IMR-90 (cell line): ENCODE measurements around the gene ADAMTSL2. TPM values are rescaled to one million over a fixed set of nuclear protein-coding genes. Genes with fewer than 3 reads are reported as not detected.

Source experiments
- ATAC-seq: fragments of 200-7000 bp; cut with Tn5 transposase; 2 replicates; pipeline ENCODE4 v1.9.1; 2020; ENCODE audit warnings: low read depth, mild to moderate bottlenecking, moderate library complexity
- BruUV-seq: library from RNA; stranded (reverse); fragments of 400-500 nt; replicated peaks from 2 replicates; lab custom pipeline; 2021; lab: Mats Ljungman, UMichigan
- CTCF ChIA-PET: fragments of 300-600 bp; formaldehyde crosslinking; extraction: SDS; loops from one replicate; lab custom pipeline; 2021; ENCODE audit warnings: antibody characterized with exemption; lab: Yijun Ruan, JAX
- POLR2A ChIA-PET: fragments of 300-600 bp; sonication (Branson Sonifier 250); formaldehyde crosslinking; loops from one replicate; lab custom pipeline; 2022; ENCODE audit warnings: antibody characterized with exemption; ENCODE audit not compliant: unreplicated experiment; lab: Charles Lee
- DNase-seq: peaks from one replicate; pipeline ENCODE4 v3.0.0; 2013
- H2AFZ ChIP-seq: replicated peaks from 2 replicates; pipeline ENCODE3; 2013; ENCODE audit warnings: low read length, mild to moderate bottlenecking; ENCODE audit not compliant: poor library complexity
- H2AK5ac ChIP-seq: 2 replicates; pipeline ENCODE4 v1.6.1; 2013; ENCODE audit warnings: low read depth, low read length, inconsistent platforms
- H2AK9ac ChIP-seq: replicated peaks from 2 replicates; pipeline ENCODE3; 2013; ENCODE audit warnings: mild to moderate bottlenecking, low read depth, low read length, moderate library complexity; ENCODE audit not compliant: poor library complexity
- H2BK120ac ChIP-seq: 2 replicates; pipeline ENCODE4 v1.6.1; 2013; ENCODE audit warnings: low read depth, low read length, inconsistent platforms
- H2BK15ac ChIP-seq: 3 replicates; pipeline ENCODE4 v1.6.1; 2013; ENCODE audit warnings: low read depth, low read length, inconsistent platforms
- H2BK20ac ChIP-seq: 2 replicates; pipeline ENCODE4 v1.6.1; 2013; ENCODE audit warnings: low read depth, mild to moderate bottlenecking, inconsistent platforms, low read length, moderate library complexity
- H2BK5ac ChIP-seq: 2 replicates; pipeline ENCODE4 v1.6.1; 2013; ENCODE audit warnings: mild to moderate bottlenecking, low read depth, low read length, inconsistent platforms; ENCODE audit not compliant: poor library complexity, severe bottlenecking
- H3K14ac ChIP-seq: replicated peaks from 2 replicates; pipeline ENCODE4 v1.6.1; 2013; ENCODE audit warnings: low read depth, low read length, inconsistent platforms
- H3K18ac ChIP-seq: 2 replicates; pipeline ENCODE4 v1.6.1; 2013; ENCODE audit warnings: low read depth, low read length, control low read depth
- H3K23ac ChIP-seq: 2 replicates; pipeline ENCODE4 v1.6.1; 2013; ENCODE audit warnings: low read depth, low read length, inconsistent platforms
- H3K27ac ChIP-seq: 2 replicates; pipeline ENCODE4 v1.5.1; 2013; ENCODE audit warnings: mild to moderate bottlenecking, control low read depth, low read length; ENCODE audit not compliant: insufficient read depth
- H3K27me3 ChIP-seq: 2 replicates; pipeline ENCODE4 v1.6.1; 2013; ENCODE audit warnings: low read length; ENCODE audit not compliant: control insufficient read depth, insufficient read depth
- H3K36me3 ChIP-seq: 2 replicates; pipeline ENCODE4 v1.6.1; 2013; ENCODE audit warnings: low read length, mixed read lengths; ENCODE audit not compliant: control insufficient read depth, insufficient read depth
- H3K4ac ChIP-seq: 2 replicates; pipeline ENCODE4 v1.6.1; 2013; ENCODE audit warnings: low read depth, low read length, inconsistent platforms
- H3K4me1 ChIP-seq: 2 replicates; pipeline ENCODE4 v1.6.1; 2013; ENCODE audit warnings: low read length, mixed read lengths; ENCODE audit not compliant: control insufficient read depth, insufficient read depth
- H3K4me2 ChIP-seq: 2 replicates; pipeline ENCODE4 v1.6.1; 2013; ENCODE audit warnings: low read depth, mild to moderate bottlenecking, control low read depth, low read length, moderate library complexity
- H3K4me3 ChIP-seq: 2 replicates; pipeline ENCODE4 v1.5.1; 2013; ENCODE audit warnings: low read depth, mild to moderate bottlenecking, control low read depth, low read length, moderate library complexity; ENCODE audit not compliant: insufficient read depth
- H3K56ac ChIP-seq: 2 replicates; pipeline ENCODE4 v1.6.1; 2013; ENCODE audit warnings: low read length, inconsistent platforms; ENCODE audit not compliant: insufficient read depth; ENCODE audit errors: extremely low read depth
- H3K79me1 ChIP-seq, 2 experiments: 2 replicates each; pipeline ENCODE4 v1.6.1; 2013; ENCODE audit warnings: low read length in 2 of 2, inconsistent platforms in 1 of 2, low read depth in 1 of 2
- H3K9ac ChIP-seq: 2 replicates; pipeline ENCODE4 v1.6.1; 2013; ENCODE audit warnings: low read depth, low read length, control low read depth
- H3K9me1 ChIP-seq: 2 replicates; pipeline ENCODE4 v1.6.1; 2013; ENCODE audit warnings: low read length, inconsistent platforms; ENCODE audit not compliant: insufficient read depth
- H3K9me3 ChIP-seq: 2 replicates; pipeline ENCODE4 v1.6.1; 2013; ENCODE audit warnings: low read length; ENCODE audit not compliant: control insufficient read depth, insufficient read depth
- H4K20me1 ChIP-seq: 2 replicates; pipeline ENCODE4 v1.6.1; 2013; ENCODE audit warnings: low read length, inconsistent platforms; ENCODE audit not compliant: insufficient read depth
- H4K5ac ChIP-seq: 2 replicates; pipeline ENCODE4 v1.6.1; 2013; ENCODE audit warnings: mild to moderate bottlenecking, low read depth, low read length, control low read depth
- H4K8ac ChIP-seq, 2 experiments: 2 replicates each; pipeline ENCODE4 v1.6.1; 2013; ENCODE audit warnings: low read depth in 2 of 2, low read length in 2 of 2, control low read depth in 1 of 2, inconsistent platforms in 1 of 2
- H4K91ac ChIP-seq: 2 replicates; pipeline ENCODE4 v1.6.1; 2013; ENCODE audit warnings: low read depth, low read length, inconsistent platforms; ENCODE audit not compliant: insufficient read depth
- ELK1 ChIP-seq: fragments of 150-350 bp; IDR thresholded peaks from 2 replicates; pipeline ENCODE4 v1.6.1; 2016; ENCODE audit warnings: low read depth, mild to moderate bottlenecking, low read length, moderate library complexity, borderline replicate concordance
- MAZ ChIP-seq: IDR thresholded peaks from 2 replicates; pipeline ENCODE4 v1.6.1; 2012; ENCODE audit warnings: low read depth, mild to moderate bottlenecking, low read length, improper control_type of control experiment, moderate library complexity, borderline replicate concordance
- RAD21 ChIP-seq: IDR thresholded peaks from 2 replicates; pipeline ENCODE4 v1.6.1; 2012; ENCODE audit warnings: low read length, improper control_type of control experiment
- WGBS, 2 experiments: methylation state at CpG; one replicate each; pipeline versions ENCODE4 v1.1.5 to v1.1.7; 2013; ENCODE audit warnings: missing lambda C conversion rate in 2 of 2; ENCODE audit not compliant: insufficient read length in 1 of 2; ENCODE audit errors: extremely low coverage in 2 of 2; 5-methylcytosine and 5-hydroxymethylcytosine counted together
- dilution Hi-C: fragments of 300-500 bp; cut with HindIII; formaldehyde crosslinking; loops from one replicate; pipeline ENCODE4 v1.14.3; 2018; ENCODE audit warnings: low sequenced_read_pairs; ENCODE audit not compliant: unreplicated experiment
- in situ Hi-C: fragments of 300-500 bp; cut with MboI; formaldehyde crosslinking; loops from 3 replicates; pipeline ENCODE4 v1.14.3; 2019; ENCODE audit warnings: low sequenced_read_pairs, inconsistent platforms, mixed read lengths
- intact Hi-C: fragments of 100-400 bp; cut with micrococcal nuclease; formaldehyde crosslinking; loops from 2 replicates; pipeline ENCODE4 v1.10.0; 2022
- polyA plus RNA-seq, 3 experiments: library from polyadenylated mRNA; depleted of rRNA; stranded (reverse); fragments of >200 nt; gene quantifications; 2 replicates each; pipeline ENCODE4 v1.2.3, GENCODE V29; 2012; ENCODE audit warnings: low replicate concordance in 1 of 3
- total RNA-seq: library from RNA; depleted of rRNA; stranded (reverse); fragments of >200 nt; gene quantifications from 2 replicates; pipeline ENCODE4 v1.2.3, GENCODE V29; 2012

ADAMTSL2 gene
- total and polyA plus RNA-seq, 2 of the 4 experiments (the other 2 are of a cell fraction): not detected

- no peak overlapping the region for H3K27ac ChIP-seq
- H3K27me3 ChIP-seq: peaks cover 52% of the 10 kb centered on the region
- no peak for DNase-seq
- H3K36me3 ChIP-seq: no peaks in the 10 kb centered on the region
- H3K4me2 ChIP-seq: no peak overlapping the region
- intact Hi-C loops (no loop called here), dilution Hi-C loops (no loop called here), in situ Hi-C loops (no loop called here)
- no peak overlapping the region for H2AK9ac ChIP-seq
- no peak overlapping the region for H2AK5ac ChIP-seq
- POLR2A ChIA-PET: no interaction called here
- no peak overlapping the region for H3K4me3 ChIP-seq
- no peaks in the 10 kb centered on the region for H3K9me1 ChIP-seq
- TF ChIP-seq MAZ (no peak), RAD21 (no peak), ELK1 (no peak)
- no peaks in the 10 kb centered on the region for H3K9me3 ChIP-seq
- WGBS, 2 experiments: 59% methylated on average over 2 of the region's 10 CpGs; no CpG with 5 or more reads in 1 of the 2 experiments
- H3K79me1 ChIP-seq: no peaks in the 10 kb centered on the region
- H2BK20ac ChIP-seq: no peak overlapping the region
- H3K18ac ChIP-seq: no peak overlapping the region
- no peak overlapping the region for H4K91ac ChIP-seq
- no peak overlapping the region for H3K4ac ChIP-seq
- no peak overlapping the region for H3K9ac ChIP-seq
- H4K20me1 ChIP-seq: no peaks in the 10 kb centered on the region
- no peak overlapping the region for H3K23ac ChIP-seq
- BruUV-seq: no TSS peak
- no peak overlapping the region for H2BK15ac ChIP-seq
- no peak overlapping the region for H2AFZ ChIP-seq
- H4K5ac ChIP-seq: no peak overlapping the region
- no peak overlapping the region for H3K56ac ChIP-seq
- no peaks in the 10 kb centered on the region for H3K4me1 ChIP-seq
- no peak overlapping the region for H3K14ac ChIP-seq
- H2BK120ac ChIP-seq: no peak overlapping the region
- H2BK5ac ChIP-seq: no peak overlapping the region
- CTCF ChIA-PET: no interaction called here
- H4K8ac ChIP-seq: no peak overlapping the region
- no peak for ATAC-seq
Observed at GRCh38 chr9:133614056-133614455, 79.6 kb downstream of the ADAMTSL2 start.
